NT2/D1 (cell line): Measurements from ENCODE around the gene MYOZ3.

Source experiments
- SUZ12 ChIP-seq: IDR thresholded peaks from 2 replicates; pipeline ENCODE4 v1.6.1; 2011; ENCODE audit not compliant: insufficient read length, insufficient read depth; ENCODE audit errors: extremely low read depth
- YY1 ChIP-seq: IDR thresholded peaks from 2 replicates; pipeline ENCODE4 v1.6.1; 2011; ENCODE audit not compliant: insufficient read length, insufficient read depth

DNA sequence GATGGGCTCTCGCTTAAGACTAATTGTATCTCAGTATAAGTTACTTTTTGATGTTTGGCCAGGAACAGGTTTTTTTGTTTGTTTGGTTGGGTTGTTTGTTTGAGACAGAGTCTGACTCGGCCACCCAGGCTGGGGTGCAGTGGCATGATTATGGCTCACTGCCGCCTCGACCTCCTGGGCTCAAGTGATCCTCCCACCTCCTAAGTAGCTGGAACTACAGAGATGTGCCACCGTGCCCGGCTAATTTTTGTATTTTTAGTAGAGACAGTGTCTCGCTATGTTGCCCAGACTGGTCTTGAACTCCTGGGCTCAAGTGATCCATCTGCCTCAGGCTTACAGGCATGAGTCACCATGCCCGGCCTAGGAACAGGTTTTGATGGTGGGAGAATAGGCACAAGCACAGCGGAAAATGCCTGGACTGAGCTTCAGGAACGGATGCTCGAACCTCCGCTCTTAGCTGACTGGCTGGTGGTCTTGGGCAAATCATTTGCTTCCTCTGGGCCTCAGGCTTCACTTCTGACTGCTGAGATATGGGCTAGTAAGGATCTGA, 32.0 kb upstream of the MYOZ3 start:
- TF ChIP-seq SUZ12 (no peak), YY1 (no peak)
